SHP77 treated with DMSO at 0.1 percent for 48 hours (cell line): ENCODE measurements around the gene APOL2.
"Not testable (repeated sequence)": the region's sequence is repeated elsewhere in the genome, so short reads cannot be mapped to it uniquely, and the experiment has no call there.

ENCODE experiments used
- DNase-seq: peaks from one replicate; lab custom pipeline; 2025; lab: John Stamatoyannopoulos, UW

The APOL2 gene

DNA sequence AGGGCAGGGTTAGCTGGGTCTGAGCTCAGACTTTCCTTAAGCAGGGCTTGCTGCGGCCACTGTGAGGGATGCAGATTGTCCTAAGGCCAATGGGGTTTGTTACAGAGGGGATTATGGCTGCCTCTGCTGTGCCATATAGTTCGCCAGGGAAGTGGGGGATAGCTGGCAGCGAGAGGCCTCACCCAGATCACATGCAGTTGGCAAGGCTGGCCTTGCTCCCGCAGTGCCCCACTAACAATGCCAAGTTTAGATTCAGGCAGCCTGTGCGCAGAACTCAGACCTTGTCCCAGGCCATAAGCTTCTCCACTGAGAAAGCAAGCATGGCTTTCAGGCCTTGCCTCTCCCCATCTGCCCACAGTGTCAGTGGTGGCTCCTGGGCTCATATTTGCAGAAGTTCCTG, 4.7 kb upstream of the APOL2 start:
- no peak for DNase-seq

GRCh38 chr22:36239150-36239400, 252 bp downstream of the APOL2 start:
- DNase-seq, result no peak

DNA sequence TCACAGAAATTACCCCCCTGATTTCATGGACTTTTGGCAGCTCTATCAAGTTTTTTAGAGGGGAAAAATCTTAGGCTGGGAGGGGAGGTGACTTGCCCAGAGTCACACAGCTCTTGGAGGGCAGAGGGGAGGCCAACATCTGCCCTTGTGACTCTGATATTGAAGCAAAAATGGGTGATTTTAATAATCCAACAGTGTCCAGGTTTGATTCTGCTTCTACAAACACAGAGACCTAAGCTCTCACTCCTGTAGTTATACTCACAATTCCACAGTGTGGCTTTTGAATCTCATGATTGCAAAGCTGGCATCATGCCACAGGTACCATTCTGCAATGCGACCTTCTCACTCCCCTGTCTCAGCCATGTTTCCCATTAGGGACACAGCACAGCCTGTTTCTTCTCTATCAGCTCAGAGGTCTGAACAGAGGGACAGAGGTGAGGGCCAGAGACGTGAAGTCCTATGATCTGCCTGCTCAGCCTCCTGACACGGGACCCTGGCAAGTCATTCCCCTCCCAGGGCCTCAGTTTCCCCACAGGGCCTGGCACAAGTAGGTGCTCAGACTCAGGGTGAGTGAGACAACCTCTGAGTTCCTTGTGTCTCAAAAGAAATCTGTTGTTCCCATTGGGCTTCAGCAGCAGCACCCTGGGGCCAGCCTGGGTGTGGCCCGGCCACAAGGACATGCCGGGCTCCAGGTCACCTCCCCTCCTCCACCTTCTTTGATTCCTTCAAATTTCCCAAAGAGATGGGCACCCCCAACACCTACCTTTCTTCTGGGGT, 766 bp downstream of the APOL2 start:
- DNase-seq, result no peak

GRCh38 chr22:36237462-36238372, 1.6 kb downstream of the APOL2 start:
- no peak for DNase-seq

GRCh38 chr22:36236388-36237319, 2.7 kb downstream of the APOL2 start:
- DNase-seq, result no peak

DNA sequence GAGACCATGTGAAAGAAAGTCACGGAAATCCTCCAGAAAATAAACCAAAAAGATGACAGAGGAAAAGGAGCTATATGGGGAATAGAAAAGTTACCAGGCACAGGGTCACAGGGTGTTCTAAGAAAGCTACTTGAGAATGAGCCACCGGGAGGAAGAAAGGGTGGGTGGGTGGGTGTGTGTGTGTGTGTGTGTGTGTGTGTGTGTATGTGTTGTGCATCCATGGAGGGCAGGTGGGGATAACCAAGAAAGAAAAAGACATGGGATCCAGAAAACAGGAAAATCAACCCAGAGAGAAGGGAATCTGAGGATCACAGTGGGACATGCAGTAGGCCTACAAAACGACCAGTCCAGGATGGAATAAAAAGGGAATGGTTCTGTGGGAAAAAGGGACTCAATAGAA, 3.7 kb downstream of the APOL2 start:
- no peak for DNase-seq

GRCh38 chr22:36234919-36235318, 4.4 kb downstream of the APOL2 start:
- DNase-seq, result no peak

- DNase-seq, result no peak
These were observed 5.1 kb downstream of the APOL2 start for GRCh38 chr22:36234213-36234612.

DNA sequence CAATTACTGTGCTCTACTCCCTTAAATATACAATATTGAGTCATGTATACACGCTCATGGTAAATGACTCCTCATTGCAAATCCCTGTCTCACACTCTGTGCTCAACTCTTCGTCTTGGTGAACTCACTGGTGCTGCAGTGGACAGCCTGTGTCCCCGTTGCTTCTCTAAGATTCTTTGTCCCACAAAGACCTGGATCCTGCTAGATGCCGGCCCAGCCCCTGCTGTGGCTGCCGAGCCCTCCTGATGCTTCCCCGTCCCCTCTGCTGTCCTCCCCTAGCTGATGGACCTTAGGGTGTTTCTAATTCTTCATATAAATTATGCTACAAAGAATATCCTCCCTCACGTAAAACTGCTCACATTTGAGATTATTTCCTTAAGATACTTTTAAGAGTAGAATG, 5.5 kb downstream of the APOL2 start:
- DNase-seq, result no peak

GRCh38 chr22:36232715-36233401, 6.5 kb downstream of the APOL2 start:
- no peak for DNase-seq

DNA sequence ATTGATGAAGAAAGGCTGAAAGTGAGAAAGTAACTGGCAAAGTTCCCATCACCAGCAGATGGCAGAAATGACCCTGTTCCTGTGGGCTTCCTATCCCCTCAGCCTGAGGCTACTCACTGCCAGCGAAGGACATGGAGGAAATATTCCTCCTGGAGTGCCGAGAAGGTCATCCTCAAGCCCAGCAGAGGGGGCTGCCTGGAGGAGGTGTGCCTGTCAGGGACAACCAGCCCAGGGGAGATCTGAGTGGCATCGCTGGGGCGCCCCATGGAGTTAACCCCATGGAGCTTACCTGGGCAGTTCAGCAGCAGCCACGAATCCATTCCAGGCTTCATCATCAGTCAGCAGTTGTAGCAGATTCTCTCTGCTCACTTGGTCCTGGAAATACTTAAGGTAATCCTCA, 8.3 kb downstream of the APOL2 start:
- not testable (repeated sequence) for DNase-seq

GRCh38 chr22:36229649-36230048, 9.7 kb downstream of the APOL2 start:
- DNase-seq, result not testable (repeated sequence)

DNA sequence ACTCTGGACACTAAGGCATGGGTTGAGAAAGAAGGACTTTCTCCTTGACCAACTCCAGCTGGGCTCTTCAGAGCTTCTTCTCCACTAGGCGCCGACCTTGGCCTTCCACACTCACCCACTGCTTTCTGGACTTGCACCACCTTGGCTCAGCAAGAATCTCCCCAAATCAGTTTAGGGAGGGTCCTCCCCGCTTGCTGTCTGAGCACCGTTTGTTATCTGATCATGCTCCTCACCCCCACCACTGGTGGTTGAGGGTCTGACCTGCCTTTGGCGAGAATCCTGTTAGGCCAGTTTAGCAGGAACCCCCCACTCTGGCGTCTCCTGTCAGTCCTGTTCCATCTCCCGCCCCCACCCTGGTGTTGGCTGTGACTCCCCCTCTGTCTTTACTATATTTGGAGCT, 10.4 kb downstream of the APOL2 start:
- DNase-seq, result no peak

GRCh38 chr22:36228369-36228768, 11.0 kb downstream of the APOL2 start:
- not testable (repeated sequence) for DNase-seq

GRCh38 chr22:36227806-36228205, 11.5 kb downstream of the APOL2 start:
- no peak for DNase-seq

DNA sequence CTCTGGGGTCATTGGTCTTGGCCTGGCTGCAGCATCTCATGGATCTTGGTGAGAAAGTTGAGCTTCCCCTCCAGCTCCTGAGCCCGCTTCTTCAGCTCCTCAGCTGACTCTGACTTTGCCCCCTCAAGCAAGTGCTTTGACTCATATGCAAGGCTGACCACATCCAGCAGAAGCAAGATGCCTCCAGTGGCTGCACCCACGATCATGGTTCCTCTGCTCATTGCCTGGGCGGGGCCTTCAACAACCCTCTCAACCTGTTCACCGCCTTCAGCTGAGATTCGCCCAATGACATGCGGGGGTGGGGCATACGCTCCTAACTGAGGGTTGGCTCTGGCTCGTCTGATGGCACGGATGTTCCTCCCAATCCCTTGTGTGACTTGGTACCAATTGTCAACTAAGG, 11.9 kb downstream of the APOL2 start:
- DNase-seq, result no peak

DNA sequence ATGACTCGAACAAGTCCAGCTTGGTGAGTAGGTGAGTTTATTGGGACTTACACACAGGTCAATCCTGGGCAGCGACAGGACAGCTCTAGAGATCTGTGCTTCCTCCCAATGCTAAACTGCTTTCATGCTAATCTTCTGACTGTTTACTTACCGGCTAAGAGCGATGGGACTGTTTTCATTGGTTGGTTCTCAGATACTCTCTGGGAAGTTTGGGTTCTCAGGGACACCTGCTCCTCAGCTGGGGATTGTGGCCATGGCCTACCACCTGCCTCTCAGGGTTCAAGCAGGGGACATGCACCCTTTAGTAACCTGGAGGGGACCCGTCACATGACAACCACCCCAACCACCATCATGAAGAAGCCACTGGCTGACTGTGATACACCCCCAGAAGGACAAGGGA, 13.1 kb downstream of the APOL2 start:
- no peak for DNase-seq

DNA sequence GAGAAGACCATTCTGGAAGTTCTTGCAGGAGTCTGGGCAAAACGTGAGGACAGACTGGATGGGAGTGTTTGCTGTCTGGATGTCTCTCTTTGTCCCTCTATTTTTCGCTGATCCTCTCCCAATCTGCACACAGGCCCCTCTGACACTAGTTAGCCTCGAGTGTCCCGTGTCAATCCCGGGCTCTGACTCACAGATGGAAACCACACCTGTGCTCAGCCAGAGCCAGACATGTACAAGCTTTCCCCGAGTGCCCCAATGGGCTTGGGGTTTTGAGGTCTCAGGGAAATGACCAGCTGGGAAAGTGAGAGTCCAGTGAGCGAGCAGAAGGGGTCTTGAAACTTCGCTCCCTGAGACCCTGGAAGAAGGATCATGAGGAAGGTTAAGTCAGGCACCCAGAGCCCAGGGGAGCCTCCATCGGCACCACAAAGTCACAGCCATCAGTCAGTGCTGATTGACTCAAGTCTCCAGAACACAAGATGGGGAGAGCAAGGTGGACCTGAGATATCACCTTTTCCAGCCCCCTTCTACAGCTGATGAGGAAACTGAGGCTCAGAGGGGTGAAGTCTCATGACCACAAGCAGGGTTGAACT, 13.9 kb downstream of the APOL2 start:
- DNase-seq, result no peak

GRCh38 chr22:36224245-36224644, 15.1 kb downstream of the APOL2 start:
- DNase-seq, result no peak

DNA sequence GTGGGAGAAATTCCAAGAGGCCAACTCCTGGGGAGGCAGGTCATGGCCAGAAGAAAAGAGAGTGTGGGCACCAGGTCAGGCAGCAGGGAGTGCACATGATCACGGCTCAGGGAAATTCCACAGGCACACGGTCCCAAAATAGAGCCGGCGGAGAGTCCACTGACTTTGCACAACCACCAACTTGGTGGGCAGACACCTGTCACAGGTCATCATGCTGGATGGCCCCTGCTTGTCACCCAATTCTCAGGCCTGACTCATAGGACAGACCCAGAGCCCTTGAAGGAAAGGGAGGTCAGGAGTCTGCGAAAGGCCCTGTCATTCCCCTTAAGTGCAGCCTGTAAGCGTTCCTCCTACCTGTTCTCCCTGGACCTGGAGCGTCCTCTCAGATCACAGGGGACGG, 15.8 kb downstream of the APOL2 start:
- DNase-seq, result no peak

GRCh38 chr22:36222887-36223450, 16.4 kb downstream of the APOL2 start:
- no peak for DNase-seq
